K562 (cell line): ENCODE results near the gene ACAA2. TPM values are rescaled to one million over a fixed set of nuclear protein-coding genes. Genes with fewer than 3 reads are reported as not detected.
A peak's percentile ranks its signal among the peaks of the same experiment; 100 is the strongest.

Source experiments
- ATAC-seq: fragments of 200-7000 bp; cut with Tn5 transposase; 3 replicates; pipeline ENCODE4 v1.9.1; 2020; ENCODE audit warnings: moderate library complexity
- BruUV-seq: library from RNA; stranded (reverse); fragments of 400-500 nt; replicated peaks from 2 replicates; lab custom pipeline; 2021; lab: Mats Ljungman, UMichigan
- CTCF ChIA-PET: fragments of 300-600 bp; formaldehyde crosslinking; extraction: SDS; loops from one replicate; lab custom pipeline; 2021; ENCODE audit warnings: low intra/inter-chr PET ratio; lab: Yijun Ruan, JAX
- POLR2A ChIA-PET: fragments of 300-600, 350-650 bp; sonication (Branson Sonifier 250); formaldehyde crosslinking; extraction: SDS; loops from one replicate; lab custom pipeline; 2021; ENCODE audit warnings: antibody characterized with exemption, inconsistent platforms; lab: Yijun Ruan, JAX
- DNase-seq, 4 experiments: peaks; one replicate each; pipeline versions ENCODE4 v3.0.0 to v3.0.0-alpha.2; 2011 to 2018; ENCODE audit warnings: low spot score in 3 of 4, mixed read lengths in 3 of 4; ENCODE audit errors: extremely low read depth in 1 of 4
- FAIRE-seq: peaks from 2 replicates; lab custom pipeline; 2011; peaks lifted over from hg19 to GRCh38; lab: Jason Lieb, UNC
- H2AFZ ChIP-seq: 2 replicates; pipeline ENCODE4 v1.6.0; 2011; ENCODE audit warnings: low read depth, low read length, control low read depth, inconsistent platforms
- H3K27ac ChIP-seq: fragments of 200-600 bp; 3 replicates; pipeline ENCODE4 v1.8.0; 2011; ENCODE audit warnings: low read depth, mild to moderate bottlenecking, control low read depth, inconsistent platforms, low read length, moderate library complexity, mixed read lengths; ENCODE audit errors: extremely low read depth
- H3K27me3 ChIP-seq, 2 experiments: fragments of 300-600 bp in 1 of 2; 2 replicates in 1 of 2; 3 replicates in 1 of 2; pipeline versions ENCODE4 v1.6.0 to v1.8.0; 2011; ENCODE audit warnings: inconsistent platforms in 2 of 2, low read length in 2 of 2, mild to moderate bottlenecking in 1 of 2, mixed read lengths in 1 of 2, moderate library complexity in 1 of 2; ENCODE audit not compliant: control insufficient read depth in 2 of 2, insufficient read depth in 2 of 2
- H3K36me3 ChIP-seq: fragments of 300-600 bp; 3 replicates; pipeline ENCODE4 v1.8.0; 2011; ENCODE audit warnings: mild to moderate bottlenecking, low read length, inconsistent platforms; ENCODE audit not compliant: control insufficient read depth, insufficient read depth
- H3K4me1 ChIP-seq, 2 experiments: fragments of 200-600 bp in 1 of 2; replicated peaks in 1 of 2; 2 replicates in 1 of 2; 3 replicates in 1 of 2; pipeline versions ENCODE4 v1.5.1 to v1.8.0; 2011; ENCODE audit warnings: inconsistent platforms in 2 of 2, low read length in 2 of 2, mild to moderate bottlenecking in 1 of 2, mixed read lengths in 1 of 2, moderate library complexity in 1 of 2; ENCODE audit not compliant: control insufficient read depth in 2 of 2, insufficient read depth in 2 of 2
- H3K4me2 ChIP-seq: 2 replicates; pipeline ENCODE4 v1.6.1; 2011; ENCODE audit warnings: low read length, control low read depth, inconsistent platforms, mixed read lengths; ENCODE audit not compliant: insufficient read depth
- H3K4me3 ChIP-seq: fragments of 200-600 bp; sonication (generic), shearing (Covaris generic); 2 replicates; pipeline ENCODE4 v1.5.1; 2016; ENCODE audit warnings: control low read depth, inconsistent platforms
- H3K79me2 ChIP-seq: fragments of 200-600 bp; 3 replicates; pipeline ENCODE4 v1.8.0; 2011; ENCODE audit warnings: low read length, inconsistent platforms; ENCODE audit not compliant: control insufficient read depth, insufficient read depth
- H3K9ac ChIP-seq, 2 experiments: 2 replicates each; pipeline versions ENCODE4 v1.6.0 to v1.6.1; 2011; ENCODE audit warnings: low read depth in 2 of 2, low read length in 2 of 2, control low read depth in 1 of 2, inconsistent platforms in 1 of 2, mild to moderate bottlenecking in 1 of 2, mixed read lengths in 1 of 2; ENCODE audit not compliant: insufficient read depth in 1 of 2
- H3K9me1 ChIP-seq: one replicate; pipeline ENCODE4 v1.6.0; 2011; ENCODE audit warnings: inconsistent platforms, mild to moderate bottlenecking, low read length, moderate library complexity; ENCODE audit not compliant: control insufficient read depth, insufficient read depth
- H3K9me3 ChIP-seq: replicated peaks from 2 replicates; pipeline ENCODE4 v1.5.1; 2011; ENCODE audit warnings: low read depth, low read length, inconsistent platforms; ENCODE audit not compliant: control insufficient read depth, insufficient read depth
- H4K20me1 ChIP-seq: replicated peaks from 2 replicates; pipeline ENCODE4 v1.6.1; 2011; ENCODE audit warnings: low read length, inconsistent platforms, mixed read lengths; ENCODE audit not compliant: control insufficient read depth, insufficient read depth
- HDAC6 ChIP-seq: IDR thresholded peaks from 2 replicates; pipeline ENCODE4 v1.6.1; 2012; ENCODE audit warnings: low read depth, mild to moderate bottlenecking, control low read depth, inconsistent platforms, low read length, moderate library complexity
- RBM25 ChIP-seq: fragments of 200-400 bp; formaldehyde crosslinking; IDR thresholded peaks from 2 replicates; pipeline ENCODE4 v1.6.1; 2018; ENCODE audit warnings: low read length, low read depth, moderate library complexity; ENCODE audit not compliant: severe bottlenecking
- THAP12 ChIP-seq: fragments of 250-450 bp; sonication (Bioruptor Pico); IDR thresholded peaks from 2 replicates; pipeline ENCODE4 v1.9.0; 2021; ENCODE audit warnings: mild to moderate bottlenecking, inconsistent platforms
- ZNF146 ChIP-seq: IDR thresholded peaks from one replicate; pipeline ENCODE4 v1.6.1; 2018; ENCODE audit warnings: missing compliant biosample characterization; ENCODE audit not compliant: unreplicated experiment
- WGBS: fragments of 100-300 bp; shearing (Covaris generic); methylation state at CpG from one replicate; pipeline ENCODE4 v1.1.6; 2016; ENCODE audit warnings: low coverage, mixed read lengths; ENCODE audit not compliant: insufficient coverage; ENCODE audit errors: missing lambda C conversion rate; 5-methylcytosine and 5-hydroxymethylcytosine counted together
- in situ Hi-C: fragments of 300-500 bp; cut with MboI; formaldehyde crosslinking; loops from 4 replicates; pipeline ENCODE4 v1.15.0; 2018; ENCODE audit warnings: inconsistent platforms, mixed read lengths
- intact Hi-C: fragments of 100-400 bp; cut with micrococcal nuclease; formaldehyde crosslinking; loops from 2 replicates; pipeline ENCODE4 v1.14.2; 2022
- polyA plus RNA-seq, 8 experiments: library from polyadenylated mRNA; depleted of rRNA in 4 of 8; stranded (reverse) in 5 of 8; unstranded in 3 of 8; fragments of >200 nt; fragmentation: Nextera tagmentation in 2 of 8; fragmentation: Illumina TruSeq in 1 of 8; extraction: Ambion mirVana in 2 of 8; extraction: Trizol in 1 of 8; gene quantifications; 2 replicates each; pipeline versions ENCODE4 v1.2.1 to v1.2.3, GENCODE V29; 2011 to 2014; ENCODE audit warnings: inconsistent platforms in 1 of 8, missing spikeins in 1 of 8
- total RNA-seq, 7 experiments: library from RNA; depleted of rRNA in 6 of 7; stranded (reverse); fragments of >200 nt in 6 of 7; fragmentation: Illumina TruSeq in 2 of 7; extraction: Trizol in 2 of 7; gene quantifications; 2 replicates each; pipeline versions ENCODE4 v1.2.1 to v1.2.3, GENCODE V29; 2011 to 2021; ENCODE audit warnings: low replicate concordance in 1 of 7

Gene ACAA2
- total and polyA plus RNA-seq, 9 of the 15 experiments (the other 6 are each of a cell fraction or from before 2014, with no cell fraction given) = 13.2 to 31.5 (median 21.7) TPM

GRCh38 chr18:49753643-49754042, 59.7 kb downstream of the ACAA2 start:
- in situ Hi-C loops = no loop called here
- Histone ChIP-seq H3K27me3 (peaks cover 0 to 17% of the 10 kb centered on the region in 2 experiments; a peak in 2 of 5 replicates), H3K79me2 (no peaks in the 10 kb centered on the region), H3K36me3 (no peaks in the 10 kb centered on the region), H3K9me3 (no peaks in the 10 kb centered on the region), H2AFZ (no peak overlapping the region), H3K4me1 (no peaks in the 10 kb centered on the region; a peak in 1 of 5 replicates), H3K9ac (no peak overlapping the region), H3K4me2 (no peak overlapping the region), H3K9me1 (peaks cover 2% of the 10 kb centered on the region), H4K20me1 (no peaks in the 10 kb centered on the region), H3K27ac (no peak overlapping the region), H3K4me3 (no peak overlapping the region)
- TF ChIP-seq ZNF146 (CRISPR knock-in tag) (peak; percentile 80), RBM25 (peak; percentile 38), HDAC6 (no peak), THAP12 (CRISPR knock-in tag) (no peak)
- DNase-seq (no peak), ATAC-seq (no peak), FAIRE-seq (no peak)
- CTCF ChIA-PET = no interaction called here
- BruUV-seq = no TSS peak
- intact Hi-C loops = no loop called here
- WGBS = 31% methylated on average over 1 of the region's 1 CpG
- POLR2A ChIA-PET = no interaction called here
